ENCODE measurements around the gene PHF13. TPM values are rescaled to one million over a fixed set of nuclear protein-coding genes. Genes with fewer than 3 reads are reported as not detected.

Gene PHF13
- total and polyA plus RNA-seq, 4 donors: 1.4 to 8.7 (median 3.8) TPM

DNA sequence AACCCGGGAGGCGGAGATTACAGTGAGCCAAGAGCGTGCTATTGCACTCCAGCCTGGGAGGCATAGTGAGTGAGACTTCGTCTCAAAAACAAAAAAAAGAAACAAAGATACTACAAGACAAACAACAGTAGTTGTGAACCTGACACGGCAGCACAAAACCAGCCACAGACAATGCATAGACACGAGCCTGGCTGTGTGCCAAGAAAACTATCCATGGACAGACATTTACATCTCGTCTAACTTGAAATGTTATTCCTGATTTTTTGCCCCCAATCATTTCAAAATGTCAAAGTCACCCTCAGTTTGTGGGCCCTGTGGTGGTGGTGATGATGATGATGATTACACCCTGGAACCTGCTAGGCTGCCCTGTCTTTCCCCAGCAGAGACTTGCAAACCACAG is 17.2 kb upstream of the PHF13 start:
- WGBS: 64% methylated on average over 7 of the region's 7 CpGs
- Histone ChIP-seq H3K4me1 (ENCODE audit: control insufficient read depth in 4 of 4, insufficient read depth in 4 of 4, low read length in 3 of 4) (peaks cover 3 to 40% (median 27%) of the 10 kb centered on the region in 4 donors), H3K9ac (ENCODE audit: low read depth in 1 of 2, low read length in 2 of 2) (no peak overlapping the region), H3K36me3 (ENCODE audit: control insufficient read depth in 4 of 4, insufficient read depth in 3 of 4, low read depth in 1 of 4, low read length in 3 of 4) (peaks cover 25 to 52% (median 37%) of the 10 kb centered on the region in 4 donors), H3K9me3 (ENCODE audit: control insufficient read depth in 4 of 4, low read length in 3 of 4) (no peaks in the 10 kb centered on the region), H3K4me3 (ENCODE audit: low read depth in 1 of 3, low read length in 3 of 3) (no peak overlapping the region), H3K27me3 (ENCODE audit: control insufficient read depth in 4 of 4, insufficient read depth in 4 of 4, low read length in 3 of 4) (no peaks in the 10 kb centered on the region), H3K27ac (ENCODE audit: low read depth in 1 of 2, low read length in 2 of 2) (no peak overlapping the region)
- TF ChIP-seq HNF4A (conservative IDR thresholded peaks at IDR 0.05) (no peak), NR2F2 (IDR thresholded peaks at IDR 0.05) (no peak), RAD21 (IDR thresholded peaks at IDR 0.05) (no peak), JUND (IDR thresholded peaks at IDR 0.05) (no peak), YY1 (IDR thresholded peaks at IDR 0.05) (no peak), EGR1 (IDR thresholded peaks at IDR 0.05; ENCODE audit: low read depth in 2 of 2) (no peak)
- TF ChIP-seq, protein P1, sequence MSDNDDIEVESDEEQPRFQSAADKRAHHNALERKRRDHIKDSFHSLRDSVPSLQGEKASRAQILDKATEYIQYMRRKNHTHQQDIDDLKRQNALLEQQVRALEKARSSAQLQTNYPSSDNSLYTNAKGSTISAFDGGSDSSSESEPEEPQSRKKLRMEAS (IDR thresholded peaks at IDR 0.05): no peak
- TF ChIP-seq, protein P2, sequence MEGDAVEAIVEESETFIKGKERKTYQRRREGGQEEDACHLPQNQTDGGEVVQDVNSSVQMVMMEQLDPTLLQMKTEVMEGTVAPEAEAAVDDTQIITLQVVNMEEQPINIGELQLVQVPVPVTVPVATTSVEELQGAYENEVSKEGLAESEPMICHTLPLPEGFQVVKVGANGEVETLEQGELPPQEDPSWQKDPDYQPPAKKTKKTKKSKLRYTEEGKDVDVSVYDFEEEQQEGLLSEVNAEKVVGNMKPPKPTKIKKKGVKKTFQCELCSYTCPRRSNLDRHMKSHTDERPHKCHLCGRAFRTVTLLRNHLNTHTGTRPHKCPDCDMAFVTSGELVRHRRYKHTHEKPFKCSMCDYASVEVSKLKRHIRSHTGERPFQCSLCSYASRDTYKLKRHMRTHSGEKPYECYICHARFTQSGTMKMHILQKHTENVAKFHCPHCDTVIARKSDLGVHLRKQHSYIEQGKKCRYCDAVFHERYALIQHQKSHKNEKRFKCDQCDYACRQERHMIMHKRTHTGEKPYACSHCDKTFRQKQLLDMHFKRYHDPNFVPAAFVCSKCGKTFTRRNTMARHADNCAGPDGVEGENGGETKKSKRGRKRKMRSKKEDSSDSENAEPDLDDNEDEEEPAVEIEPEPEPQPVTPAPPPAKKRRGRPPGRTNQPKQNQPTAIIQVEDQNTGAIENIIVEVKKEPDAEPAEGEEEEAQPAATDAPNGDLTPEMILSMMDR (IDR thresholded peaks at IDR 0.05; ENCODE audit: low read depth, low read length, missing input control): no peak
- TF ChIP-seq, protein P3, sequence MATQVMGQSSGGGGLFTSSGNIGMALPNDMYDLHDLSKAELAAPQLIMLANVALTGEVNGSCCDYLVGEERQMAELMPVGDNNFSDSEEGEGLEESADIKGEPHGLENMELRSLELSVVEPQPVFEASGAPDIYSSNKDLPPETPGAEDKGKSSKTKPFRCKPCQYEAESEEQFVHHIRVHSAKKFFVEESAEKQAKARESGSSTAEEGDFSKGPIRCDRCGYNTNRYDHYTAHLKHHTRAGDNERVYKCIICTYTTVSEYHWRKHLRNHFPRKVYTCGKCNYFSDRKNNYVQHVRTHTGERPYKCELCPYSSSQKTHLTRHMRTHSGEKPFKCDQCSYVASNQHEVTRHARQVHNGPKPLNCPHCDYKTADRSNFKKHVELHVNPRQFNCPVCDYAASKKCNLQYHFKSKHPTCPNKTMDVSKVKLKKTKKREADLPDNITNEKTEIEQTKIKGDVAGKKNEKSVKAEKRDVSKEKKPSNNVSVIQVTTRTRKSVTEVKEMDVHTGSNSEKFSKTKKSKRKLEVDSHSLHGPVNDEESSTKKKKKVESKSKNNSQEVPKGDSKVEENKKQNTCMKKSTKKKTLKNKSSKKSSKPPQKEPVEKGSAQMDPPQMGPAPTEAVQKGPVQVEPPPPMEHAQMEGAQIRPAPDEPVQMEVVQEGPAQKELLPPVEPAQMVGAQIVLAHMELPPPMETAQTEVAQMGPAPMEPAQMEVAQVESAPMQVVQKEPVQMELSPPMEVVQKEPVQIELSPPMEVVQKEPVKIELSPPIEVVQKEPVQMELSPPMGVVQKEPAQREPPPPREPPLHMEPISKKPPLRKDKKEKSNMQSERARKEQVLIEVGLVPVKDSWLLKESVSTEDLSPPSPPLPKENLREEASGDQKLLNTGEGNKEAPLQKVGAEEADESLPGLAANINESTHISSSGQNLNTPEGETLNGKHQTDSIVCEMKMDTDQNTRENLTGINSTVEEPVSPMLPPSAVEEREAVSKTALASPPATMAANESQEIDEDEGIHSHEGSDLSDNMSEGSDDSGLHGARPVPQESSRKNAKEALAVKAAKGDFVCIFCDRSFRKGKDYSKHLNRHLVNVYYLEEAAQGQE (IDR thresholded peaks at IDR 0.05): no peak
- no peak for DNase-seq (ENCODE audit: low spot score)

DNA sequence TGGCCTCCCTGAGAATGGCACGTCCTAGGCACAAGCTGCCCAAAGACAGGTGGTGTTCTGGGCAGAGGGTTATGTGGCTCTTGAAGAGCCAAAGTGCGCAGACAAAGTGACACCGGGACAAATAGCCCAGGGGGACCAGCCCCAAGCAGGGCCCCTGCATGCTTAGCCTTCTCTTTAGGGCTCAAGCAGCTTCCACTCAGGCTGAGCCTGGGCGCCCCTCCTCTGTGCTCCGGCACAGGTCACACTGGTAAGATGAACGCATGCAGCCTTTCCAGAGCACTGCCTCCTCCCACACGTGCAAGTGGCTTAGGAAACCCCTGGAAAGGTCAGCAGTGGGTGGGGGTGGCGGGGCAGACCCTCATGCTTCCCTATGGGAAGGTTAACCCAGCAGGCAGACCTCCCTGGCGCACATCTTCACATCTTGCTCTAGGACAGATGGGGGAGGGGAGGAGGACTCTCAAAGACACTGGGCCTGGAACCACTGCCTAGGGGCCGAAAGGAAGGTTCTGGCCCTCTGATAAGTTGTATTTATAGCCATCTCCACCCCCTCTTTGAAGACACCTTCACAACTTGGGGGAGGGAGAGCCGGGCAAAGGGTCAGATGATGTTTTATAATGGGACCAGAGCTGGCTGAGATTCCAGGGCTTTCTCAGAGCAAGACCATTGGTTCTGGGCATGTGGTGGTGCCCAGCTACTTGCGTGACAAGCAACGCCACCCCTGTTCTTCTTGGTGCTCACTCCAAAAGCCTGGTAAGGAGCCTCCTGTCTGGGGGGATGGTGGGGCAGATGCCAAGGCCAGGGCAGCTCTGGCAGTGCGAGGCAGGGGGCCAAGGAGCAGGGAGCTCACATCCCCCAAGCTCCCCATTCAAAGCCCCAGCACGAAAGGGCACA is 16.4 kb upstream of the PHF13 start:
- no peak overlapping the region for H3K9ac ChIP-seq (ENCODE audit: low read depth in 1 of 2, low read length in 2 of 2)
- 85% methylated on average over 15 of the region's 15 CpGs for WGBS
- no peak overlapping the region for H3K4me3 ChIP-seq (ENCODE audit: low read depth in 1 of 3, low read length in 3 of 3)
- DNase-seq (ENCODE audit: low spot score): no peak
- TF ChIP-seq GABPA (IDR thresholded peaks at IDR 0.05 in 1 of 2, conservative IDR thresholded peaks at IDR 0.05 in 1 of 2): no peak
- TF ChIP-seq, protein P1 (IDR thresholded peaks at IDR 0.05): no peak
- TF ChIP-seq EGR1 (IDR thresholded peaks at IDR 0.05; ENCODE audit: low read depth in 2 of 2): no peak
- TF ChIP-seq, protein P3 (IDR thresholded peaks at IDR 0.05): no peak
- TF ChIP-seq SP1 (IDR thresholded peaks at IDR 0.05): no peak
- TF ChIP-seq JUND (IDR thresholded peaks at IDR 0.05): no peak
- TF ChIP-seq FOXA2 (IDR thresholded peaks at IDR 0.05): no peak
- TF ChIP-seq, protein P2 (IDR thresholded peaks at IDR 0.05; ENCODE audit: low read depth, low read length, missing input control): no peak
- TF ChIP-seq HNF4G (IDR thresholded peaks at IDR 0.05): no peak
- TF ChIP-seq TAF1 (conservative IDR thresholded peaks at IDR 0.05): no peak
- TF ChIP-seq RAD21 (IDR thresholded peaks at IDR 0.05): no peak
- no peak overlapping the region for H3K27ac ChIP-seq (ENCODE audit: low read depth in 1 of 2, low read length in 2 of 2)
- H3K9me3 ChIP-seq (ENCODE audit: control insufficient read depth in 4 of 4, low read length in 3 of 4): no peaks in the 10 kb centered on the region
- H3K36me3 ChIP-seq (ENCODE audit: control insufficient read depth in 4 of 4, insufficient read depth in 3 of 4, low read depth in 1 of 4, low read length in 3 of 4): peaks cover 22 to 45% (median 34%) of the 10 kb centered on the region in 4 donors
- no peaks in the 10 kb centered on the region for H3K27me3 ChIP-seq (ENCODE audit: control insufficient read depth in 4 of 4, insufficient read depth in 4 of 4, low read length in 3 of 4)
- H3K4me1 ChIP-seq (ENCODE audit: control insufficient read depth in 4 of 4, insufficient read depth in 4 of 4, low read length in 3 of 4): peaks cover 3 to 42% (median 28%) of the 10 kb centered on the region in 4 donors

Data from liver (tissue), 9 donors.